ENCODE data around the gene BMPR1A.
A peak's percentile ranks its signal among the peaks of the same experiment; 100 is the strongest.

The BMPR1A gene

DNA sequence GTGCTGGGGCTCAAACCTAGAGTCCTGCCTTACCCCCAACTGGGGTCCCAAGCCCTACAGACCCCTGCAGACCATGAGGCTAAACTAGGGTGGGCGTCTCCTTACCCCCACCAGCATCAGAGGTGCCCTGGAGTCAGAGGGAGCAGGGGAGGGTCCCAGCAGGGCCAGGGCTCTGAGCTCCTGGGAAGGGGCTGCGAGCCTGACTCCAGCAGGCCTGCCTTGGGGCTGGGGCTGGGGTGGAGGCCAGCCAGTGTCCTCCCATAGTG is 203.3 kb downstream of the BMPR1A start:
- DNase-seq = no peak

DNA sequence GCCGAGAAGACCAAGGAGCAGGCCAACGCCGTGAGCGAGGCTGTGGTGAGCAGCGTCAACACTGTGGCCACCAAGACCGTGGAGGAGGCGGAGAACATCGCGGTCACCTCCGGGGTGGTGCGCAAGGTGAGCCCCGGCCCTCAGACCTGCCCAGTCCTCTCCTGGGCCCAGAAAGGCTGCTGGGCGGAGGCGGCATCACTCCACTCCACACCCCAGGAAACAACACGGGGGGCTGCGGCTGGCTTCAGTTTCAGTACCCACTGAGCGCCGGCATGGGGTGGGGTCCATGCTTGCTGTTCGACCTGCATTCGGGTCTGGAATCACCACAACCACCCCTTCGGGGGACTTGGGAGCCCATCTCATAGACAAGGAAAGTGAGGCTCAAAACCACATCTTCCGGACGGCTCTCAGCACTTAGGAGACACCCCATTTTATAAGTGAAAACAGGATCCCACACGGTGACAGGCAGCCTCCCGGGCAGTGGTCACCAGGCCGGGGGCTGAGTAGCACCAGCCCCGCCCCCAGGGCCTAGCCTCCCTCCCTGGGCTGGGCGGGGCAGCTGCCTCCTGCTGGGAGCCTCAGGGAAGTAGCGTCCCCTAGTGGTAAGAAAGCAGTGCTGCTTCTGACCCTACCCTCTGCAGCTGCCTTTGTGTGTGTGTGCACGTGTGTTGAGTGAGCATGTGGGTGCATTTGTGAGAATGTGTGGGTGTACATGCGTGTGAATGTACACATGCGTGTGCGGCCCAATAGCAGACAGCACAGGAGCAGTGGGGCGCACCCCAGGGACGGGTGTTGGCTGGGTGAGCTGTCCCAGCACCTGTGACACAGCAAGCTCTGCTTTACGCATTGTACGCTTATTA is 203.8 kb downstream of the BMPR1A start:
- peak; percentile 12 for DNase-seq

DNA sequence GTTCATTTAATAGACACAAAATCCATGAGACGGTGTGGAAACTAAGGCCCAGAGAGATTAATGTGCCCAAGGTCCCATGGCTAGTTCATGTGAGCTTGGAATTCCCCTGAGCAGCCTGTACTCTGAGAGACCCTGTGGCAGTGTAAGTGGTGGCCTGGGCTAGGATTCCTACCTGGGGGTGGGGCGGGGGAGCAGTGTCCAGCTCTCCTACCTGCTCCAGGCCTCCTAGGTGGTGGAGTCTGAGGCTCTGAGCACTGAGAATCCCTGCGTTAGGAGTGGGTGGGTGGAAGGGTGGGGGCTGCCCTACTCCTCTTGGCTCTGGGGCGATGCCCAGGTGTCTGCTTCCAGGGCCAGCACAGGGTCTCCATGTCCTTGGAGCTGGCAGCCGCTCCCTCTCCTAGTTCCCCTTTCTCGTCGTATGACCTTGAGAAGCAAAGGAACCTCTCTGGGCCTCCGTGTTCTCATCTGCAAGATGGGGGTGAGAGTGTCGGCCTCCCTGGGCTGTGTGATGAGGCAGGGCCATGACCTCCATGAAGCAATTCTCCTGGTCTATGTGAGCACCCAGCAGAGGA is 204.5 kb downstream of the BMPR1A start:
- DNase-seq = no peak

DNA sequence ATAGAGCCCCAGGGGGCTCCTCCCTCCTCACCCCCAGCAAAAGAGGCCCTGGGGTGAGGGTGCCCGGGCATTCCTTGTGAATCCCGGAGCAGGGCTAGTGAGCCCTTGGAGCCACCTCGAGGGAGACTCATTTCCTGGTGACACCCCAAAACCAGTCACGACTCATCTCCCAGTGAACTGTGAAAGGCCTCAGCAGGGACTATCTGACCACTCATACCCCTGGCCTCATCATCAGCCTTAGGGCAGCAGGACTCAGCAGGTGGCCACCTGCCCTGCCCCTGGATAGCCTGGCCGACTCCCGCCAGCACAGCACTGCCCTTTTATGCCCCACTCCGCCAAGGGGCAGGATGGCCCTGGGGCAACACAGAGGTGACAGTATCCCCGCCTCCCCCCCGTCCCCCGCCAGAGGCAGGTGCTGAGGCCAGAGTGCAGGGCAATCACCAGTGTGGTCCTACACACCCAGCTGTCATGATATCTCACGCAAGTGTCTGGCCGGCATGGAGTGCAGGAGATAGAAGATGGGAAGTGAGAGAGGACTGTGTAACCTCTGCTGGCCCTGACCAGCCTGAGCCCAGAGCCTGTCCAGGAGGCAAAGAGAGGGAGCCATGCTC is 205.2 kb downstream of the BMPR1A start:
- no peak for DNase-seq

DNA sequence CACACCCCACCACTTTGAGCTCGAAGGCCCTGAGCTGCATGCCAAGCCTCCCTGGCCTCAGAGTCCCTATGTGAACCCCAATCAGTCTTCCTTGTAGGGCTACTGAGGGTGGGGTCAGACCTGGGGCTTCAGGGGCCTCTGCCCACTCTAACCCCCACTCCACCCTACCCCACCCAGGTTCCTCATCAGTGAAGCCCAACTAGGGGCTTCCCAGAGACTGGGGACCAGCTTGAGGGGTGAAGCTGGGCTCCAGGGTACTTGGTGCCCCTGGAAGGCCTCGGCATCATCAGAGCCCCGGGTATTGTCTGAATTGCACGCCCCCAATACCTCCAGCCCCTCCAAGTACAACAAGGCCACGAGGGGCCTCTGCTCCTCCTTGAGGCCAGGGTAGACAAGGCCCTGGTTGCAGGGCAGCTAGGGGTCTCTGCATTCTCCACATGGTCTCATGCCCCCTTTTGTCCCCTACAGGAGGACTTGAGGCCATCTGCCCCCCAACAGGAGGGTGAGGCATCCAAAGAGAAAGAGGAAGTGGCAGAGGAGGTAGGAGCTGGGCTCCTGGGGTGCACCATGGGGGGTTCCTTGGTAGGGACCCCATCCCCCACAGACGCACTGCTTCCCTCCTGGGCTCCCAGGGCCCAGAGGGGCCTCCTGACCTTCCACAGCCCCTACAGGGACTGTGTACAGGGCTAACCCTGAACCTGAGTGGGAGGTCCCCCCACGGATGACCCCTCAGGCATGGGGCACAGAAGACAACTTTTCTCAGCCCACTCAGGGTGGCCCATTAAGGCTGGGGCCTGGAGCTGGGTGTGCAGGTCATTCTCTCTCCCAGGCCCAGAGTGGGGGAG is 205.9 kb downstream of the BMPR1A start:
- DNase-seq = no peak

DNA sequence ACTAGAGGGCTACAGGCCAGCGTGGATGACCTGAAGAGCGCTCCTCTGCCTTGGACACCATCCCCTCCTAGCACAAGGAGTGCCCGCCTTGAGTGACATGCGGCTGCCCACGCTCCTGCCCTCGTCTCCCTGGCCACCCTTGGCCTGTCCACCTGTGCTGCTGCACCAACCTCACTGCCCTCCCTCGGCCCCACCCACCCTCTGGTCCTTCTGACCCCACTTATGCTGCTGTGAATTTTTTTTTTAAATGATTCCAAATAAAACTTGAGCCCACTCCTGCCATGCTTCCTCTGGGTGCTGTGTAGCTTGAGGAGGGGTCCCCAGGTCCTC is 206.5 kb downstream of the BMPR1A start:
- no peak for DNase-seq

DNA sequence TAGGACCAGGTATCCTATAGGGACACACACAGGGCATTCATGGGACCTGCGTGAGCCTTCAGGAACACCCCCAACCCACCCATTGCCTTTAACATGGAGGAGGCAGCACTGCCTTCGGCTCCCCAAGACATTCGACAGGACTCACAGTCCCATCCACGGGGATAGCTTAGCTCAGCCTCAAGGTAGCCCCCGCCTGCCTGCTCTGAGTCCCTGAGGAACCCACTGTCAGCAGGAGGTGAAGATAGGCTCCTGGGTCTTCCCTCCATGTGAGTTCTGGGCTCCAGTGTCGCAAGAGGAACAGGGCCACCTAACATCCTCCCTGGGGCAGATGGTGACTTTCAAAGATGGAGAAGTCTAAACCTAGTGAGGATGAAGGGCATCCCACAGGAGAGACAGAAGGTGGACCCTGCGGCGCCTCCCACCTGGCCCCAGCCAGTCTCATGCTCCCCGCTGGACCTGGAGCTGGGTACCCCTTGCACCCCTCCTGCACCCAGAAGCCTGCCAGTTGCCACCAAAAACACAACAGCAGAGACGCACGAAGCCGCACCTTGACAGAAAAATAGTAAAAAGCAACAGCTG is 207.0 kb downstream of the BMPR1A start:
- no peak for DNase-seq

DNA sequence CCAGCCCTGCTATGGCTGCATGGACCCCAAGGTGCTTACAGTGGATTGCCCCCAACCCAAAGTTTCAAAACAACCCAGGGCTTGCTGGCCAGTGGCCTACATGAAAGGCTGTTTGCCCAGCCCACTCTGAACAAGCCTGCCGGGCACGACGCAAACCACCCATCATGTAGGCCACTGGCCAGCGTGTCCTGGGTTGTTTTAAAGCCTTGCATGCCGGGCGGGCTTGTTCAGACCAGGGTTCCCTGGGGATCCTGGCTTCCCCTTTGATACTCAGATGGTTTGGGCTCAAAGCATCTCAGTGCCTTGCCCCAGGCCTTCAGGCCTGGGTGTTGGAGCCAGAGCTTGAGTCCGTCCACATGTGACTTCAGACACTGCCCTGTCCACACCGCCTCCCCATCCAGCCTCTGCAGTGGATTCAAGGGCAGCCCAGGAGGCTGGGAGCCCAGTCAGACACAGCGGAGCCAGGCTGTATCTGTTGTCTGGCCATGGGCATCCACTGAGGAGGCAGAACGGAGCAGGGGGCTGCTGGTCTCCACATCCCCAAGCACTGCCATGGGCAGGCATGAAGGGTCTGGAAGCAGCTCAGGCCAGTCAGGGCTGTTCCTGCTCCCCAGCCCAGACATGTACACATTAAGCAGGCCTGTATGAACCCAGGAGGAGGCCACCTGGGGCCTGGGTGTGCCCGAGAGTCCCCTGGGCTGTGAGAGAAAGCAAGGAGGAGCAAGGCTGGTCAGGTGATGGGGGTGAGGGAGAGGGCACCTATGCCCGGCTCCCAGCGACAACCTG is 207.8 kb downstream of the BMPR1A start:
- no peak for DNase-seq

DNA sequence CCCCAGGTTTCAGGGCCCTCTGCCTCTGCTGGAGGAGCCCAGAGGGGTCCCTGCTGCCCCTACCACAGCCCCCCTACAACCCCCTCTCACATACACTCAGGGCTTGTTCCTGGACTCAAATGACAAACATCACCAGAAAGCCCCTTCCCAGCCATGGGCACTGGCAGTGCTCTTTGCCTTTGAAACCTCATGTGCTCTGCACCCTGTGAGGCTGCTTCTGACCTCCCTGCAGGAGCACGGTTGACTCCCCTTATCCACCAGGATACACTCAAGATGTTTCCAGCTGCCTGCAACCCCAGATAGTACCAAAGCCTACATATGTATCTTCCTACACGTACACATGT is 208.4 kb downstream of the BMPR1A start:
- no peak for DNase-seq

DNA sequence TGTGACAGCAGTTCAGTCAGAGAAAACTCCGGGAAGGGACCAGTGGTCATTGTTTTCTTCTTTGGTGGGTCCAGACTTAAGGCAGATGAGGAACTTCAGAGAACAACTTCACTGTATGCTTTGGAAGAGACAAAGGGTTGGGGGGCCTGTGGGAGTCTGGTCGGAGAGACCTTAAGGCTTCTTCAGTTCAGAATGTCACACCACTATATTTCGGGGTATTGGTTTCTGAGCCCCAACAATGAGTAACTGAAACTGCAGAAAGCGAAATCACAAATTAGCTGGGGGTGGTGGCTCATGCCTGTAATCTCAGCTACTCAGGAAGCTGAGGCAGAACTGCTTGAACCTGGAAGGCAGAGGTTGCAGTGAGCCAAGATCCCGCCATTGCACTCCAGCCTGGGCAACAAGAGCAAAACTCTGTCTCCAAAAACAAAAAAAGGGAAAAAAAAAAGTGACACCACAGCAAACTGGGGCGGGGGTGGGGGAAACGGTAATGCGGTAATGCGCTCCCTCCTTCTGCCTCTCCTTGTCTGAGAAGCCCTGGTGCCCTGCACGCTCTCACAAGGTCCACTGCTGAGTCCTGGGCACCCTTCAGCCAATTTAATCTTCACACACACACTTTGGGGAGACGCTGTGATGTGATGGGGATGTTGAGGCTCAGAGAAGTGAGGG is 209.7 kb downstream of the BMPR1A start:
- DNase-seq = no peak

DNA sequence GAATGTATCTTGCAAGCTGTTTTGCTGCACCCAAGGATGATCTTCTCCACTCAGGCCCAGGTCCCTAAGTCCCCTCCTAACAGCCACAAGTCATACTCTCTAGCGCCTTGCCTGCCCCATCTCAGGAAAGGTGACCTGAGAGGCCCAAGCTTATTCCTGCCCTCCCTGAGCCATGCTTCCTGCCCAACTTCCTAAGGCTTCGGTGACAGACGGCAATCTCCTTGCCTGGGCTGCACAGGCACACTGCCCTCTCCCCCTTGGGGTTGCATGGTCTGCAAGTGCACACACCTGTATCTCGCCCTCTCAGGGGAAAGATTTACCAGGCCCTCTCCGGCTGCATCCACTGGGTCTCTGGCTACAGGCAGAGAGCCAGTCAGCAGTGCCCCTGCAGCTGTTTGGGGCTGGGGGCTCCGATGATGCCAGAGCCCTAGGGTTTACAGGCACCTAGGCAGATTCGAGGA is 211.1 kb downstream of the BMPR1A start:
- no peak for DNase-seq

DNA sequence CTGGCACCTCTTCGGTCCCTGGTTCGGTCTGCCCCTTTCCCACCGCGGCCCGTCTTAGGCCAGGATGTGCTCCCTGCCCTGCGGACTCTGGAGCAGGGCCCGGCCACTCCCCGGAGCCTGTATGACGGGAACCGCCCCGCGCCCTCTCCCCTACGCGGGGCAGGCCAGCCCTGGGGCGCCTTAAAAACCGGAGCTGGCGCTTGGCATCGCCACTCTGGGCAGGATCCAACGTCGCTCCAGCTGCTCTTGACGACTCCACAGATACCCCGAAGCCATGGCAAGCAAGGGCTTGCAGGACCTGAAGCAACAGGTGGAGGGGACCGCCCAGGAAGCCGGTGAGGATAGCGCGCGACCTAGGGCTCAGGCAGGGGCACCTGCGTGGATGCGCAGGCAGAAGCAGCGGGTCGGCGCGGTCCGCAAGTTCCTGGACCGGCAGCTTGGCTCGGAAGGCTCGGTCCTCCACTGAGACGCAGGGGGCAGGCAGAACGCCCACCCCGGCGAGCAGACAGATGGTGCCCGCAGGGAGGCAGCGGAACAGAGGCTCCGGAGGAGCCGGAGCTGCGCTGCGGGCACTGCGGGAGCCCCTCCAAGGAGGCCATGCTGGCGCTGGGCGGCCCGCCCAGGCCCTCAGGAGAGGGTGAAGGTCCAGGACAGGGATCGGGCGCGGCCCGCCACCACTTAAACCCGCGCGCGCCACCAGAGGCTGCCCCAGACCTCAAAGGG is 212.0 kb downstream of the BMPR1A start, which contains the start of gene ADIRF:
ADIRF (plus strand) TSS at position 212 of the 723 bp plus-strand sequence; CDS start at position 275, 63 bp downstream.
- no peak for DNase-seq

DNA sequence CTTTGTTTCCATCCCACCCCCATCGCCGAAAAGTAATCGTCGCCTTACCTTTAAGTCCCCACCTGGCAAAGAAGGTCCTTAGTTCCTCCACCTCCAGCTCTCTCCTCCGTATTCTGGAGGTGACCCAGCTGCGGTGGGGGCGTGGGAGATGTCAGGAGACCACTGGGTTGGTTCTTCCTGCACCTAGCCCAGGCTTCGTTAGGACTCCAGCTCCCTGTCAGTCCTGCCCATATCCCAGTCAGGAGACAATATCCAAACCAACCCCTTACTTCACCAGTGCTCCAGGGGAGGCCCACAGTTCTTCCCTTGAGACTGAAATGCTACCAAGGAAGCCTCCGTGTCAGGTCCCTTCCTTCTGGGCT is 212.6 kb downstream of the BMPR1A start:
- no peak for DNase-seq

DNA sequence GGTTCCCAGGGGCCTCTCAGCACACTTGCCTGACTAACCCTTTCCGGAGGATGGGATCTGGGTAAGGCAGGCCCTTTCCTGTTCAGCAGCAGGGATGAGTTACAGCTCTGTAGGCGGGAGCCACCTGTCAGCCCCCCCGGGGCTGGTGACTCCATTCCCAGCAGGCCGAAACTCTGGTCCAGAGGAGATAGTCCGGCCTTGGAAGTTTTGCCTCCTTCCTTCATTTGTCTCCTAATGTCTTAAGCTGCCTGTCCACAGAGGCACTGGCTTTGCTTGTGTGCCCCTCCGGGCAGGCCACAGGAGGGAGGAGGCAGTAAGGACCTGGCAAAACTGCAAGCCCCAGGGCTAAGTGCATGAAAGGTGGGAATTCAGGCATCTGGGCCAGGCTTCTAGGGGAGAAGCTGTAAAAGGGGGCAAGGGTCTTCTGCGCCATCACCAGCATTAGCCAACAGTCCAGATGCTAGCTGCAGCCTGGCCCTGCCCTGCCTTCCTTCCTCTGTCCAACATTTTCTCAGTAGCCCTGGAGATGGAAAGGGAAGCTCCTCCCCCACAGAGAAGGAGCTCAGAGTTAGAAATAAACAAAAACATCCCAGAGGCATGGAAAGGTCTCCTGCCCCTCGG is 213.1 kb downstream of the BMPR1A start:
- DNase-seq = no peak

DNA sequence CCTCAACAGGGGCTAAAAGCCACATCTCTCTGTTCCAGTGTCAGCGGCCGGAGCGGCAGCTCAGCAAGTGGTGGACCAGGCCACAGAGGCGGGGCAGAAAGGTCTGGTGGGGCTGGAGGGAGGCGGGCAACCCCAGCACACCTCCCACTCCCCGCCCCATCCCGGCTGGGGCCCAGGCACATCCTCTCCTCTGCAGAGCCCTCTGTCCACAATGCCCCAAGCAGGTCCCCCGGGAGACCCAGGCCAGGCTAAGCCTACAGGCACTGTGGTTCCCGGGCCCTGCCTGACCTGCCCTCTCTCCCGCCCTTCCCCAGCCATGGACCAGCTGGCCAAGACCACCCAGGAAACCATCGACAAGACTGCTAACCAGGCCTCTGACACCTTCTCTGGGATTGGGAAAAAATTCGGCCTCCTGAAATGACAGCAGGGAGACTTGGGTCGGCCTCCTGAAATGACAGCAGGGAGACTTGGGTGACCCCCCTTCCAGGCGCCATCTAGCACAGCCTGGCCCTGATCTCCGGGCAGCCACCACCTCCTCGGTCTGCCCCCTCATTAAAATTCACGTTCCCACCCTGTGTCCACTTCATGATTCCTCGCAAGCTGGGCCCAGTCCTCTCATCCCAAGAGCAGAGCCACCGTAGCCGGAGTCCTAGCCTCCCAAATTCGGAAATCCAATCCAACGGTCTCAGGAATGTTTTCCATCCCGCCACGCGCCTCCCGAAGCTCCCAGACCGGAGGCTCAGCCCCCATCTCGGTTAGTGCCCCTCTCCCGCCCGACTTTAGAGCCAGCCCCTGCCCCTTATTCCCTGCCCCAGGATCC is 214.0 kb downstream of the BMPR1A start:
- DNase-seq = no peak

DNA sequence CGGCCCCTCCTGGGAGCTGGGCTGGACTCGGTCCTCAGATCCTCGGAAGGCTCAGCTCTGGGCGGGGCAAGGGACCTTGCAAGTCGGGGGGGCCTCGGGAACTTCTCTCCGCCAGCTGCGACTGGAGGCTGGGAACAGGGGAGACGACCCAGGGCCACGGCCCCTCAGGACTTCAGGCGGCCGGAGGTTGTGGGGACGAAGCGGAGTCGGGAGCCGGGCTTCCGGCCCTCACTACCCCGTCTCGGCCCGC is 214.5 kb downstream of the BMPR1A start:
- no peak for DNase-seq

DNA sequence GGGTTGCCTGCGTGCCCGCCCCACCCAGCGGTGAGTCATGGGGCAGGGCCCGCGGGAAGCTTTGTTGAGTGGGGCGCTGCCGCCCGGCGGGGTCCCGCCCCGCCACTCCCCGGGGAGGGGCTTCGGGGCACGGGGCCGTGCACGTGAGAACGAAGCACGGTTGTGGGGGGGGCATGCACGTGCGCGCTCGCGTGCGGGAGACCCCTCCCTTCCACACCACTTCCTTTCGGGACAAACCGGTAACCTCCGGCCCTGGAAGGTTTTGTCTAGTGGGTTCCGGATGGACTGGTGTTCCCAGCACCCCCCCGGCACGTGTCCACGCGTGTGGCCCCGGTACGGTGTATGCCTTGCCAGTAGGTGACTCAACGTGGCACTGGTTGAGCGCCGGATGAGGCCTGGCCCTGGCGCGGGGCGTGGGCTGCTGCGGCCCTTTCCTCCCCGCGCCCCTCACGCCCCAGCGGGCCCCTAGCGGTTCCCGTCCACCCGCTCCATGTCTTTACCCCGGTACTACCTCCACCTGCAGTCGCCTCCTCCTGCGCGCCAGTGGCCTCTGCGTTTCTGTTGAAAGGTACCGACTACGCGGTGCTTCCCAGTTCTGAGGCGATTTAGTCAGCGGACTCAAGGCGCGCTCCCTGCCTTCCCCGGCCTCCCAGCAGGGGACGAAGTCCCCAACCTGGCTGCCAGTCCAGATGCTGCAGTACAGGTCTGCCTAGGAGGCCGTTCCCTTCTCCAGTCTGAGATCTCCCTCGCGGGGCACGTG is 215.0 kb downstream of the BMPR1A start:
- DNase-seq = peak; percentile 88

DNA sequence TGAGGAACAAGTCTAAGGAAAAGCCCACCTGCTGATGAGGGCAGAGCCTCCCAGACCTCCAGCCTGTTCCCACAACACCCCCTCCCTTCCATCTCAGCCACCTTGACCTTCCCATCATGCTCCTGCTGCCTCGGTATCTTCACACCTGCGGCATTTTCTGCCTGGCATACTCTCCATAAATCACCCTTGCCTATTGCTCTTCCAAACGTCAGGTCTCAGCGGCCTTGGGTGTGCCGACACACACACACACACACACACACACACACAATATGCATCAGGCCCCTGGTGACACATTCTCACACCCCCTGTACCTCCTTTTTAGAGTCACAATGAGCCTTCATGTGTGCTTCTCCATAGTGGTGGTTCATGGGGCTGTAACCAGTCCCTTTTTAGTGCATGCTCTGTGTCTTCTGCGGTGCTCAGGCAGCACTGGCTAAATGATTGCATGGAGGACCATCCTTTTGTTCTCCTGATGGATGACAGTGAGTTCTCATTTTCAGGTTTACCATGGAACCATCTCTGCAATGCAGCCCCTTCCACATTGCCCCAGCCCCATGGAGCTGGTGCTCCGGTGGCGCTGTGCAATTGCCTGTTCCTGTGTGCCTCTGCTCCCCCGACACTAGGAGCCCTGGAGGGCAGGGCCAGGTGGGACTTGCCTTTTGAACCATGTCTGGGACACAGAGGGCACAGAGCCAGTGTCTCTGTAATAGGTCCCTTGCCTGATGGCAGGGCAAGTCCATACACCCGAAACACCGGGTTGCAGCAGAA is 216.4 kb downstream of the BMPR1A start:
- DNase-seq = no peak

DNA sequence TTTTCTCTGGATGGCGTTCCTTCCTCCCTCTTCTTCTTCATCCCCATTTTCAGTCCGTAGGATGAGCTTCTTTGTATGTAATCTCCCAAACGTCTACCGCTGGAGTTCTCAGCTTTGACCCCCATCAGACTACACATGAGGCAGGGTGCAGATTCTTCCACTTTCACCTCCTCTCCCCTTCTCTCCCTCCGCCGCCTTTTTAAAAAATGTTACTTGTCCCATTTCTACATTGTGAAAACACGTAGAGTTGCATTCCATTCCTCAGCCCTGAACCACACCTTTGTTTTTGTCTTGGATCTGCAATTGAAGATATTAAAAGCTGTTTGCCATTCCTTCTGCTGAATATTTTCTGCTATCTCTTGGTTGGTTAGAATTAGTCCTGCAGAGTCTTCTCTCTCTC is 218.1 kb downstream of the BMPR1A start:
- DNase-seq = no peak

All from stimulated activated naive CD4-positive, alpha-beta T cell treated with Interleukin-2 at 50 U/mL for 16 hours (primary cell).